ENCODE measurements around the gene RAB11FIP3. TPM values are rescaled to one million over a fixed set of nuclear protein-coding genes. Genes with fewer than 3 reads are reported as not detected.
"Not testable (repeated sequence)": the region's sequence is repeated elsewhere in the genome, so short reads cannot be mapped to it uniquely, and the experiment has no call there.

The RAB11FIP3 gene
- total and polyA plus RNA-seq, 5 donors from 2014 or later: 1.0 to 34.5 (median 1.5) TPM

DNA sequence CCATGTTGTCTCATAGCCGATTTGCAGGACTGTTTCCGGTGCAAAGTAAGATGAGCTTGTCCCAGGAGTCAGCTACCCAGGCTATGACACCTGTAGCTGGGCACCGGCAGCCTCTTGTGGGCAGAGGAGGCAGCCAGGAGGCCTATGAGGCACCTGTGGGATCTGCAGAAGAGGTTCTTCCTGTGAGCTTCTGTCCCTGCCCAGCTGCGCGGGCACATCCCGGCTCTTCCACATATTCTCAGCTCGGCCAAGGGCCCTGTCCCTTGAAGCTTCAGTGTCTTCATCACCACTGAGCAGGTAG, 80.7 kb downstream of the RAB11FIP3 start:
- H3K4me1 Mint-ChIP-seq: no peaks in the 10 kb centered on the region
- Histone ChIP-seq H3K36me3 (ENCODE audit: control insufficient read depth, insufficient read depth, low read length) (no peaks in the 10 kb centered on the region), H3K4me3 (ENCODE audit: low read depth, low read length) (no peak overlapping the region), H3K27me3 (ENCODE audit: control insufficient read depth, insufficient read depth, low read length) (no peaks in the 10 kb centered on the region), H3K9me3 (ENCODE audit: control insufficient read depth in 2 of 2, low read length in 2 of 2) (no peaks in the 10 kb centered on the region), H3K27ac (ENCODE audit: insufficient read depth, low read length, poor library complexity, severe bottlenecking) (no peak overlapping the region), H3K4me1 (ENCODE audit: control insufficient read depth, insufficient read depth, low read length, poor library complexity, severe bottlenecking) (no peaks in the 10 kb centered on the region)
- no peak overlapping the region for H3K4me3 Mint-ChIP-seq
- H3K36me3 Mint-ChIP-seq: no peaks in the 10 kb centered on the region
- no peak for ATAC-seq (ENCODE audit: low read depth in 2 of 2)
- H3K9me3 Mint-ChIP-seq: no peaks in the 10 kb centered on the region
- DNase-seq: no peak
- no peak overlapping the region for H3K27ac Mint-ChIP-seq
- no peaks in the 10 kb centered on the region for H3K27me3 Mint-ChIP-seq

DNA sequence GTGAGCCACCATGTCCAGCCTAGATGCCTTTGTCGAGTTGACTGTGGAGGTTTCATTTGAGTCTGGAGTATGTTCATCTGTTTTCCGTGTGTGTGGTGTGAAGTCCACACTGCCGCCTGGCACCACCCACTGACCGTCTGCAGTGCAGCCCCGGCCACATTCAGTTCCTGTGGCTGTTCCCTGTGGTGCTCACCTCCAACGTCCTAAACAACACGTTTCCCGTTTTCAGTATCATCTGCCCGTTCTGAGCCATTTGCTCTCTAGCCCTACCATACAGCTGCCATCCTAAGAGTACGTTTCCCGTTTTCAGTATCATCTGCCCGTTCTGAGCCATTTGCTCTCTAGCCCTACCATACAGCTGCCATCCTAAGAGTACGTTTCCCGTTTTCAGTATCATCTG, 82.1 kb downstream of the RAB11FIP3 start:
- H3K27ac ChIP-seq (ENCODE audit: insufficient read depth, low read length, poor library complexity, severe bottlenecking); H3K36me3 Mint-ChIP-seq; DNase-seq; H3K9me3 ChIP-seq (ENCODE audit: control insufficient read depth in 2 of 2, low read length in 2 of 2); H3K36me3 ChIP-seq (ENCODE audit: control insufficient read depth, insufficient read depth, low read length); ATAC-seq (ENCODE audit: low read depth in 2 of 2); H3K4me3 ChIP-seq (ENCODE audit: low read depth, low read length); H3K9me3 Mint-ChIP-seq; H3K27me3 ChIP-seq (ENCODE audit: control insufficient read depth, insufficient read depth, low read length); H3K4me1 Mint-ChIP-seq; H3K27ac Mint-ChIP-seq; H3K4me3 Mint-ChIP-seq; H3K4me1 ChIP-seq (ENCODE audit: control insufficient read depth, insufficient read depth, low read length, poor library complexity, severe bottlenecking); H3K27me3 Mint-ChIP-seq: not testable (repeated sequence)

DNA sequence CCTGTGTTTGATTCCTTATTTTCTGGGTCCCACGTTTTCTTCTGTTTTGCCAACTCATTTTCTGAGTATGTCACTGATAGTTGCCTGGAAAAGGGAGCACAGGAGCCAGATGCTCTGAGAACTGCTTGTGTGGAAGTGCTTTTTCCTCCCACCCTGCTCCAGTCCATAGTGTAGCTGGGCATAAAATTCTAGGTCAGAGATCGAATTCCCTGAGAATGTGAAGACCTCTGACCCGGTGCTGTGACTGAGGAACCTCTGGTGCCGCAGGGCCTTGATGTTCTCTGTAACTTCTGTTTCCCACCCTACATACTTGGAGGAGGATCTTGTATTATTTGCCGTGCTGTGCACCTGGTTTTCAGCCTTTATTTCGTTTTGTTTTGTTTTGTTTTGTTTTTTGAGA, 82.5 kb downstream of the RAB11FIP3 start:
- Mint-ChIP-seq H3K36me3 (peaks cover 3% of the 10 kb centered on the region), H3K27me3 (no peaks in the 10 kb centered on the region), H3K4me1 (no peaks in the 10 kb centered on the region), H3K27ac (no peak overlapping the region), H3K4me3 (no peak overlapping the region), H3K9me3 (no peaks in the 10 kb centered on the region)
- Histone ChIP-seq H3K9me3 (ENCODE audit: control insufficient read depth in 2 of 2, low read length in 2 of 2) (no peaks in the 10 kb centered on the region), H3K4me1 (ENCODE audit: control insufficient read depth, insufficient read depth, low read length, poor library complexity, severe bottlenecking) (no peaks in the 10 kb centered on the region), H3K27ac (ENCODE audit: insufficient read depth, low read length, poor library complexity, severe bottlenecking) (no peak overlapping the region), H3K4me3 (ENCODE audit: low read depth, low read length) (no peak overlapping the region), H3K27me3 (ENCODE audit: control insufficient read depth, insufficient read depth, low read length) (no peaks in the 10 kb centered on the region), H3K36me3 (ENCODE audit: control insufficient read depth, insufficient read depth, low read length) (no peaks in the 10 kb centered on the region)
- no peak for DNase-seq
- no peak for ATAC-seq (ENCODE audit: low read depth in 2 of 2)

DNA sequence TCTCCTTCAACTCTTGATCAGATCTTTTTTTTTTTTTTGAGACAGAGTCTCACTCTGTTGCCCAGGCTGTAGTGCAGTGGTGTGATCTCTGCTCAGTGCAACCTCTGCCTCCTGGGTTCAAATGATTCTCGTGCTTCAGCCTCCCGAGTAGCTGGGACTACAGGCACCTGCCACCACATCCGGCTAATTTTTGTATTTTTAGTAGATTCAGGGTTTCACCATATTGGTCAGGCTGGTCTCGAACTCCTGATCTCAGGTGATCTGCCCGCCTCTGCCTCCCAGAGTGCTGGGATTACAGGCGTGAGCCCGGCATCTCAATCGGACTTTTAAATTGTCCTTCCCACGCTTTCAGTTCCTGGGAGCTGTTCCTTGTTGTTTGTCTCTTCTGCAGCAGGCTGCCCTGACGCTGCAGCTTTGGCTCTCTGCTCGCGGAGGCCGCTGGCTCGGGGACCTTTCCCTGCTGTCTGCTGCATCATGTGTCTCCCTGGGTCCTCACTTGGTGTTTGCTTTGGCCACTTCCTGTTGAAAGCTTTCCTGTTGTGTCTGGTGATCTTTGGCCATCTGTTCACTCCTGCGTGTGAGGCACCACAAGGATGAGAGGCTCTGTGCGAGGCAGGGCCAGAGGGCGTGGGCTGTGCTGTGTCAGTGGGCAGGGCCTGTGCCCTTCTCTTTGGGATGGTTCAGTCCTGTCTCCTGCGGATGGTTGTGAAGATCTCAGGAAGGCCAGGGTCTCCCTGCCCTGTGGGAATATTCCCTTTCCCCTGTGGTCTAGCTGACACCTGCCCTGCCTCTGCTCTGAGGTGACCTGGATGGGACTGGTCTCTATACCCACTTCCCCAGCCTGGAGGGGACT, 83.7 kb downstream of the RAB11FIP3 start:
- H3K4me1 ChIP-seq (ENCODE audit: control insufficient read depth, insufficient read depth, low read length, poor library complexity, severe bottlenecking): no peaks in the 10 kb centered on the region
- Mint-ChIP-seq H3K36me3 (peaks cover 5% of the 10 kb centered on the region), H3K4me1 (no peaks in the 10 kb centered on the region), H3K4me3 (no peak overlapping the region), H3K27me3 (no peaks in the 10 kb centered on the region), H3K27ac (no peak overlapping the region), H3K9me3 (no peaks in the 10 kb centered on the region)
- no peak for ATAC-seq (ENCODE audit: low read depth in 2 of 2)
- no peaks in the 10 kb centered on the region for H3K9me3 ChIP-seq (ENCODE audit: control insufficient read depth in 2 of 2, low read length in 2 of 2)
- no peaks in the 10 kb centered on the region for H3K27me3 ChIP-seq (ENCODE audit: control insufficient read depth, insufficient read depth, low read length)
- H3K36me3 ChIP-seq (ENCODE audit: control insufficient read depth, insufficient read depth, low read length): no peaks in the 10 kb centered on the region
- no peak for DNase-seq
- no peak overlapping the region for H3K27ac ChIP-seq (ENCODE audit: insufficient read depth, low read length, poor library complexity, severe bottlenecking)
- no peak overlapping the region for H3K4me3 ChIP-seq (ENCODE audit: low read depth, low read length)

DNA sequence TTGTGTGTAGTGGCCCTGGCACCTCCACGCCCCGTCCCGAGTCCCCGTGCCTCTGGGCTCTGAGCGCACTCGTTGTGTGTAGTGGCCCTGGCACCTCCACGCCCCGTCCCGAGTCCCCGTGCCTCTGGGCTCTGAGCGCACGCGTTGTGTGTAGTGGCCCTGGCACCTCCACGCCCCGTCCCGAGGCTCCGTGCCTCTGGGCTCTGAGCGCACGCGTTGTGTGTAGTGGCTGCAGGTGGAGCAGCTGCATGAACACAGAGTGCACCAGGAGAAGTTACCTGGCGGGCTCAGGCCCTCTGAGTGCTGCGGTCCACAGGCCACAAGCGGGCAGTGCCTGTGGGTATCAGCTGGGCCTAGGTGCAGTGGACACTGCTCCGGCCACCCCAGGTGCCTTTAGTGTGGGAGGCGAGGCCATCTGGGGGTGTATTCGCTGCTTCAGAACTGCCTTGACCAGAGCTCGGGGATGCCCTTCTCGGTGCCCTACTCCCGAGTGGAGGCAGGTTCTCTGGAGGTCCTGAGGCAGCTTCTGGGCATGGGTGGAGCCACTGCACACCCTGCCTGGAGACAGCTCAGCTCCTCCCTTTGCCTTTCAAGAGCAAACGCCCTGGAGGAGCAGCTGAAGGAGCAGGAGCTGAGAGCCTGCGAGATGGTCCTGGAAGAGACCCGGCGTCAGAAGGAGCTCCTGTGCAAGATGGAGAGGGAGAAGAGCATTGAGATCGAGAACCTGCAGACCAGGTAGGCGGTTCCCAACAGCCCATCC, 84.8 kb downstream of the RAB11FIP3 start:
- no peak for DNase-seq
- Histone ChIP-seq H3K9me3 (ENCODE audit: control insufficient read depth in 2 of 2, low read length in 2 of 2) (no peaks in the 10 kb centered on the region), H3K4me1 (ENCODE audit: control insufficient read depth, insufficient read depth, low read length, poor library complexity, severe bottlenecking) (no peaks in the 10 kb centered on the region), H3K36me3 (ENCODE audit: control insufficient read depth, insufficient read depth, low read length) (peaks cover 5% of the 10 kb centered on the region), H3K4me3 (ENCODE audit: low read depth, low read length) (no peak overlapping the region), H3K27ac (ENCODE audit: insufficient read depth, low read length, poor library complexity, severe bottlenecking) (no peak overlapping the region), H3K27me3 (ENCODE audit: control insufficient read depth, insufficient read depth, low read length) (no peaks in the 10 kb centered on the region)
- Mint-ChIP-seq H3K9me3 (no peaks in the 10 kb centered on the region), H3K27me3 (no peaks in the 10 kb centered on the region), H3K36me3 (peaks cover 12% of the 10 kb centered on the region), H3K27ac (no peak overlapping the region), H3K4me1 (no peaks in the 10 kb centered on the region), H3K4me3 (no peak overlapping the region)
- ATAC-seq (ENCODE audit: low read depth in 2 of 2): no peak

DNA sequence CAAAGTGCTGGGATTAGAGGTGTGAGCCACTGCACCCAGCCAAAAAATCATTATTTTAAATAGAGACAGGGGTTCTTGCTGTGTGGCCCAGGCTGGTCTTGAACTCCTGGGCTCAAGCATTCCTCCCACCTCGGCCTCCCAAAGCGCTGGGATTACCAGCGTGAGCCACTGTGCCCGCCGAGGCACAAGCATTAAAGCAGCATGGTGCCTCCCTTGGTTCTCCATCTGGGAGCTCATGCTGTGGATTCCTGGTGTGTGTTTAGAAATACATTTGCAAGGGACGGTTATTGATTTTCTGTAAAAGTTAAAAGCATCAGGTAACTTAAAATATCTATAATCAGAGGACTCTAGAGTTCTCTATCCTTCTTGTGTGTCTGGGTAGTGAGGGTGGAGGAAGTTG, 87.4 kb downstream of the RAB11FIP3 start:
- Histone ChIP-seq H3K36me3 (ENCODE audit: control insufficient read depth, insufficient read depth, low read length) (peaks cover 5% of the 10 kb centered on the region), H3K9me3 (ENCODE audit: control insufficient read depth in 2 of 2, low read length in 2 of 2) (no peaks in the 10 kb centered on the region), H3K4me3 (ENCODE audit: low read depth, low read length) (no peak overlapping the region), H3K27ac (ENCODE audit: insufficient read depth, low read length, poor library complexity, severe bottlenecking) (no peak overlapping the region), H3K4me1 (ENCODE audit: control insufficient read depth, insufficient read depth, low read length, poor library complexity, severe bottlenecking) (no peaks in the 10 kb centered on the region), H3K27me3 (ENCODE audit: control insufficient read depth, insufficient read depth, low read length) (no peaks in the 10 kb centered on the region)
- Mint-ChIP-seq H3K27ac (peak overlapping the region in 1 of 3 donors; percentile 20), H3K4me1 (no peaks in the 10 kb centered on the region), H3K36me3 (peaks cover 12% of the 10 kb centered on the region), H3K4me3 (no peak overlapping the region), H3K9me3 (no peaks in the 10 kb centered on the region), H3K27me3 (no peaks in the 10 kb centered on the region)
- no peak for DNase-seq
- no peak for ATAC-seq (ENCODE audit: low read depth in 2 of 2)

DNA sequence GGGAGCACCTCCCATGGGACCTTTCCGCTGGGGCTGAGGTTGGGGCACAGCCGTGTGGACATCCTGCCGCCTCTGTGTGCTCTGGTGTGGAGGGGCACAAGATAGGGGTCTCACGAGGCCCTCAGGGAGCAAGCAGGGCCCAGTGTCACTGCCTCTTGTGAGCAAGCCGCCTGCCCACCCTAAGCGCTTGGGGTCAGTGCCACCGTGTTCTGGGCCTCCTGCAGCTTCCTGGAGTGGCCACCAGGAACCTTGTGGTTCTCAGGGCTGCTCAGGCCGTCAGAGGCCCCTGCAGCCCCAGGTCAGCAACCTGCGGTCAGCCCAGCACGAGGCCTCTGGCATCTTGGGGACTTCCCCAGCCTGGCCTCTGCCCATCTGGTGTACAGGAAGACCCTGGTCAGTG, 88.5 kb downstream of the RAB11FIP3 start:
- Histone ChIP-seq H3K36me3 (ENCODE audit: control insufficient read depth, insufficient read depth, low read length) (peaks cover 5% of the 10 kb centered on the region), H3K4me3 (ENCODE audit: low read depth, low read length) (no peak overlapping the region), H3K27ac (ENCODE audit: insufficient read depth, low read length, poor library complexity, severe bottlenecking) (no peak overlapping the region), H3K4me1 (ENCODE audit: control insufficient read depth, insufficient read depth, low read length, poor library complexity, severe bottlenecking) (no peaks in the 10 kb centered on the region), H3K9me3 (ENCODE audit: control insufficient read depth in 2 of 2, low read length in 2 of 2) (no peaks in the 10 kb centered on the region), H3K27me3 (ENCODE audit: control insufficient read depth, insufficient read depth, low read length) (no peaks in the 10 kb centered on the region)
- H3K9me3 Mint-ChIP-seq: no peaks in the 10 kb centered on the region
- no peak overlapping the region for H3K4me3 Mint-ChIP-seq
- no peak overlapping the region for H3K27ac Mint-ChIP-seq
- ATAC-seq (ENCODE audit: low read depth in 2 of 2) (no peak), DNase-seq (no peak)
- peaks cover 12% of the 10 kb centered on the region for H3K36me3 Mint-ChIP-seq
- no peaks in the 10 kb centered on the region for H3K4me1 Mint-ChIP-seq
- H3K27me3 Mint-ChIP-seq: no peaks in the 10 kb centered on the region

Data from CD4-positive, CD25-positive, alpha-beta regulatory T cell (primary cell).